ENCODE results near the gene IFRD2.

IFRD2 gene

GRCh38 chr3:50242851-50243542 is 49.2 kb downstream of the IFRD2 start:
- Histone ChIP-seq H3K27me3 (ENCODE audit: control insufficient read depth, insufficient read depth, low read length) (no peaks in the 10 kb centered on the region), H3K36me3 (ENCODE audit: control insufficient read depth, insufficient read depth, low read length) (peaks cover 2% of the 10 kb centered on the region), H3K4me1 (ENCODE audit: control insufficient read depth, insufficient read depth, low read length) (peaks cover 36% of the 10 kb centered on the region), H3K27ac (ENCODE audit: low read depth, low read length) (peak overlapping the region; percentile 24), H3K4me3 (ENCODE audit: low read length) (peak overlapping the region; percentile 11), H3K9ac (ENCODE audit: low read length) (no peak overlapping the region)

GRCh38 chr3:50242381-50242770 is 49.9 kb downstream of the IFRD2 start:
- Histone ChIP-seq H3K27ac (ENCODE audit: low read depth, low read length) (peak overlapping the region; percentile 24), H3K36me3 (ENCODE audit: control insufficient read depth, insufficient read depth, low read length) (peaks cover 2% of the 10 kb centered on the region), H3K9ac (ENCODE audit: low read length) (no peak overlapping the region), H3K4me1 (ENCODE audit: control insufficient read depth, insufficient read depth, low read length) (peaks cover 36% of the 10 kb centered on the region), H3K4me3 (ENCODE audit: low read length) (peak overlapping the region; percentile 11), H3K27me3 (ENCODE audit: control insufficient read depth, insufficient read depth, low read length) (no peaks in the 10 kb centered on the region)

GRCh38 chr3:50241713-50242380 is 50.4 kb downstream of the IFRD2 start:
- Histone ChIP-seq H3K36me3 (ENCODE audit: control insufficient read depth, insufficient read depth, low read length) (no peaks in the 10 kb centered on the region), H3K4me1 (ENCODE audit: control insufficient read depth, insufficient read depth, low read length) (peaks cover 34% of the 10 kb centered on the region), H3K27me3 (ENCODE audit: control insufficient read depth, insufficient read depth, low read length) (no peaks in the 10 kb centered on the region), H3K9ac (ENCODE audit: low read length) (peak overlapping the region; percentile 10), H3K4me3 (ENCODE audit: low read length) (peak overlapping the region; percentile 34), H3K27ac (ENCODE audit: low read depth, low read length) (peak overlapping the region; percentile 24)

GRCh38 chr3:50241163-50241562 is 51.1 kb downstream of the IFRD2 start:
- Histone ChIP-seq H3K9ac (ENCODE audit: low read length) (no peak overlapping the region), H3K27me3 (ENCODE audit: control insufficient read depth, insufficient read depth, low read length) (no peaks in the 10 kb centered on the region), H3K4me3 (ENCODE audit: low read length) (peak overlapping the region; percentile 34), H3K27ac (ENCODE audit: low read depth, low read length) (no peak overlapping the region), H3K4me1 (ENCODE audit: control insufficient read depth, insufficient read depth, low read length) (peaks cover 29% of the 10 kb centered on the region), H3K36me3 (ENCODE audit: control insufficient read depth, insufficient read depth, low read length) (no peaks in the 10 kb centered on the region)

- Histone ChIP-seq H3K27ac (ENCODE audit: low read depth, low read length) (peak overlapping the region; percentile 86), H3K27me3 (ENCODE audit: control insufficient read depth, insufficient read depth, low read length) (no peaks in the 10 kb centered on the region), H3K9ac (ENCODE audit: low read length) (no peak overlapping the region), H3K36me3 (ENCODE audit: control insufficient read depth, insufficient read depth, low read length) (no peaks in the 10 kb centered on the region), H3K4me1 (ENCODE audit: control insufficient read depth, insufficient read depth, low read length) (peaks cover 24% of the 10 kb centered on the region), H3K4me3 (ENCODE audit: low read length) (no peak overlapping the region)
These were observed 52.6 kb downstream of the IFRD2 start for GRCh38 chr3:50239649-50240048.

- peak overlapping the region; percentile 86 for H3K27ac ChIP-seq (ENCODE audit: low read depth, low read length)
- H3K36me3 ChIP-seq (ENCODE audit: control insufficient read depth, insufficient read depth, low read length), result no peaks in the 10 kb centered on the region
- peaks cover 24% of the 10 kb centered on the region for H3K4me1 ChIP-seq (ENCODE audit: control insufficient read depth, insufficient read depth, low read length)
- H3K27me3 ChIP-seq (ENCODE audit: control insufficient read depth, insufficient read depth, low read length), result no peaks in the 10 kb centered on the region
- H3K4me3 ChIP-seq (ENCODE audit: low read length), result peak overlapping the region; percentile 96
- H3K9ac ChIP-seq (ENCODE audit: low read length), result peak overlapping the region; percentile 12
These were observed 53.6 kb downstream of the IFRD2 start for GRCh38 chr3:50238549-50239026.

- peak overlapping the region; percentile 71 for H3K9ac ChIP-seq (ENCODE audit: low read length)
- no peaks in the 10 kb centered on the region for H3K27me3 ChIP-seq (ENCODE audit: control insufficient read depth, insufficient read depth, low read length)
- H3K36me3 ChIP-seq (ENCODE audit: control insufficient read depth, insufficient read depth, low read length), result no peaks in the 10 kb centered on the region
- H3K27ac ChIP-seq (ENCODE audit: low read depth, low read length), result peak overlapping the region; percentile 86
- H3K4me3 ChIP-seq (ENCODE audit: low read length), result peak overlapping the region; percentile 96
- peaks cover 24% of the 10 kb centered on the region for H3K4me1 ChIP-seq (ENCODE audit: control insufficient read depth, insufficient read depth, low read length)
These were observed 54.3 kb downstream of the IFRD2 start for GRCh38 chr3:50237754-50238548.
